ENCODE results near the gene ZNG1A. TPM values are rescaled to one million over a fixed set of nuclear protein-coding genes. Genes with fewer than 3 reads are reported as not detected.
"Not testable (repeated sequence)": the region's sequence is repeated elsewhere in the genome, so short reads cannot be mapped to it uniquely, and the experiment has no call there.

The ZNG1A gene
- total RNA-seq, result 33.2 TPM

GRCh38 chr9:178970-179383, at the start of gene ZNG1A:
Gene ZNG1A (minus strand): TSS chr9:179056. CDS start chr9:178969, 87 bp downstream.
- DNase-seq, result not testable (repeated sequence)

DNA sequence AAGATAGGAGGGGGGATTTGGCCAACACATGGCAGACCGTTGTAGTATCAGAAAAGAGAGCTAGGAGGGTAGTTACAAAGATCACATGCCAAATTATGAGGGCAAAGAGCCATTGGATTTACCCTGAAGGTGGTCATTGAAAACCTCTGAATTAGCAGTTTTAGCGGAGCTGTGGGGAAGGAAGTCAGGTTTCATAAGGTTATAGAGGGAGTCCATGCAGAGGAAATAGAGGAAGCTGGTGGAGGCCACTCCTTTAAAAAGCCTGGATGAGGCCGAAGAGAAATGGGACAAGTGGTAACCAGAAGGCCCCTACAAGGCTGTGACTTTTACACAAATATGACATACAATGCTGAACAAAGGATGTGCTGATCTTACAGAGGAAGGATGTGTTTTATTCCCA, 49.0 kb upstream of the ZNG1A start:
- no peak for DNase-seq

GRCh38 chr9:224582-225520, 46.0 kb upstream of the ZNG1A start:
- DNase-seq, result no peak

GRCh38 chr9:224026-224425, 45.2 kb upstream of the ZNG1A start:
- no peak for DNase-seq

- DNase-seq, result no peak
Observed at GRCh38 chr9:223152-223551, 44.3 kb upstream of the ZNG1A start.

GRCh38 chr9:221989-222776, 43.3 kb upstream of the ZNG1A start:
- DNase-seq, result no peak

- DNase-seq, result no peak
Observed at GRCh38 chr9:219670-220365, 41.0 kb upstream of the ZNG1A start.

- not testable (repeated sequence) for DNase-seq
Observed at GRCh38 chr9:219036-219435, 40.2 kb upstream of the ZNG1A start.

- DNase-seq, result no peak
Observed at GRCh38 chr9:217950-218349, 39.1 kb upstream of the ZNG1A start.

DNA sequence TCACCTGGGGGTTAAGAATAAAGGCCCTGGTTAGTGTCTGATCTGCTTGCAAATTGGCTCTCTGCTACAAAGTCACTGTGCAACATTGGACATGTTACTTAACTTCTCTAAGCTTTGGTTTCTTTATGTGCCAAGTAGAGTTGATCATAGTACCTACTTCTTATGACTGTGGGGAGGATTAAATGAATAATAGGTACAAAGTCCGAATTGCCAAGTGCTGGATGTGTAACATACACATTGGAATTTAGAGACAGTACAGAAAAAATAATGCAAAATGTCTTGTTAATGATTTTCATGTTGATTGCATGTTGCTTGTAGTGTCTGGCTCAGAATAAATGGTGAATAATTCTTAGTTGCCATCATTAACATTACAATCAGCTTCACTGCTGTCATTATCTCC, 38.0 kb upstream of the ZNG1A start:
- no peak for DNase-seq

DNA sequence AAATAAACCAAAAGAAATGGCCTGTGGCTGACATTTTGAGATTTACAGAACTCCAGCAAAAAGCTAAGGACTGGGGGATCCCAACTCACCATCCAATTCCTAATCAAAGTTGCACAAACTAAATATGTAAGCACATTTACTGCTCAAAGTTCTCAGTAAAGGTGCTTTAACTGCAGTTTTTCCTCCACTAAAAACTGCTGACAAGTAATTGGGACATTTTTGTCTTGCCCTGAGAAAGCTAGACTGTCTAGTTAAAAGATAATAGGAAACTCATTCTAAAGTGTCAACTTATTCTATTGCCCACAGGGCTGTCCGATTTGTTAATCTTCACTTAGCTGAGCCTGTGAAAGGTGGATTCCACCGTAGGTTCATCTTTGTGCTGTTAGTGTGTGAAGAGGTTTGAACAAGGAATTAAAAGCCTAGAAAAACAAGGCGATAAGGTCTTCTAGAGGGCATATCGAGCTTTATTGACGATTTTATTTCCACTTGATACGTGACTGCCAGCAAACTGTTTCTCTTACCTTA, 36.8 kb upstream of the ZNG1A start:
- no peak for DNase-seq

GRCh38 chr9:214648-215493, 36.0 kb upstream of the ZNG1A start, which contains the start of gene DOCK8:
Gene DOCK8 (plus strand): TSS chr9:214865. CDS start chr9:214977, 112 bp downstream.
- DNase-seq, result no peak

- DNase-seq, result no peak
Observed at GRCh38 chr9:214351-214647, 35.4 kb upstream of the ZNG1A start.

GRCh38 chr9:213901-214300, 35.0 kb upstream of the ZNG1A start:
- not testable (repeated sequence) for DNase-seq

GRCh38 chr9:212297-212696, 33.4 kb upstream of the ZNG1A start:
- DNase-seq, result no peak

- no peak for DNase-seq
Observed at GRCh38 chr9:211557-211956, 32.7 kb upstream of the ZNG1A start.

DNA sequence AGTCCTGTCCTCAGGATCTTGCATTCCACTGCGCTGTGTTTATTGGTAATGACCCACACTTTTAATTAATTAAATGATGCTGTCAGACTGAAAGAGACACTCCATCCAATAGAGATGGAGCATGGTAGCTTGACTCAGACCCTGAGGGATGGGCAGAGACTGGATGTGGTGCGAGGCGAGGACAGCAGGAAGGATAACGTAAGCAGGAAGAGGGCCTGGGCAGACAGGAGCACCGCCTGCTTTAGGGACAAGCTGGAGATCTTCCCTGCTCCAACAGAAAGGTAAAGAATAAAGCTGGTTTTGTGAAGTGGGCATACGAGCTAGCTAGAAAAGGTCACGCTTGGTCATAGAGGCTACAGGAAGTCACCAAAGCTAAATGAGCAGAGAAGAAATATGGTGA, 32.2 kb upstream of the ZNG1A start:
- DNase-seq, result no peak

DNA sequence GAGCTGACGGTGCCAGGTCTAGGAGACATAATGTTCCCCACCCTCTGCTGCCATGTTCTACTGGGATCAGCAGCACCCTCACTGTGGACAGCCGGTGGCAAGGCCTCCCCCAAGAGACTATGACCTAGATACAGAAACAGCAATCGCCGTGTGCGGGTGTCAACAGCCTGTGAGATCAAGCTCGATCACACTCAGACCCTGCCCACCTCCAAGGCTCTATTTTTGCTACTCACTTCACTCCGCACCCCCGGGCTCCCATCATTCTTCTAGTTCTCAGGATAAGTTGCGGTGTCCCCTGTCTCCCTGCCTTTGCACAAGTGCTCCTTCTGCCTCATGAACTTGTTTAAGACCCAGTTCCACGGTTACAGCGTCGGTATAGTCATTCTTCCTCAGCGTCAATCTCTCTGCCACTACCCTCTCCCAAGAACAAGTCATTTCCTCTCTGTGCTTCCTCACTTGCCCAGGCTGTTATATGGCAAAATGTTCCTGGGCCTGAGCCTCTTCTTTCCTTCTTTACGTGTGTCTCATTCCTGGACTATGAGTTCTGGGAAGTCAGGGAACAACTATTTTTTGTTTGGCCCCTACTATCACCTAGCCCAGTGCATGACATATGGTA, 30.4 kb upstream of the ZNG1A start:
- no peak for DNase-seq

GRCh38 chr9:206481-206880, 27.6 kb upstream of the ZNG1A start:
- DNase-seq, result no peak

- DNase-seq, result not testable (repeated sequence)
Observed at GRCh38 chr9:199601-200000, 20.7 kb upstream of the ZNG1A start.

All from occipital lobe (tissue), 2 donors.